HG03571 (cell line): ENCODE data around the gene TMEM190.
A peak's percentile ranks its signal among the peaks of the same experiment; 100 is the strongest.
"Not testable (repeated sequence)": the region's sequence is repeated elsewhere in the genome, so short reads cannot be mapped to it uniquely, and the experiment has no call there.

ENCODE experiments used
- ATAC-seq: cut with Tn5 transposase; IDR thresholded peaks from one replicate; pipeline ENCODE4 v1.9.1; 2021; ENCODE audit not compliant: unreplicated experiment

The TMEM190 gene

GRCh38 chr19:55376241-55376933 is at the start of gene TMEM190:
TMEM190 (plus strand) TSS chr19:55376826; CDS start chr19:55376854, 28 bp downstream.
- ATAC-seq: no peak

GRCh38 chr19:55328774-55329318 is 47.8 kb upstream of the TMEM190 start:
- not testable (repeated sequence) for ATAC-seq

GRCh38 chr19:55329791-55330190 is 46.8 kb upstream of the TMEM190 start:
- not testable (repeated sequence) for ATAC-seq

- no peak for ATAC-seq
Measured at GRCh38 chr19:55333870-55334269, 42.8 kb upstream of the TMEM190 start.

GRCh38 chr19:55336101-55336500 is 40.5 kb upstream of the TMEM190 start:
- no peak for ATAC-seq

- peak; percentile 78 for ATAC-seq
Measured at GRCh38 chr19:55339105-55339888, 37.3 kb upstream of the TMEM190 start, which contains the start of gene KMT5C. KMT5C (plus strand) TSS chr19:55339876; CDS start chr19:55341937, 2,061 bp downstream.

- ATAC-seq: no peak
Measured at GRCh38 chr19:55339889-55340783, 36.5 kb upstream of the TMEM190 start.

GRCh38 chr19:55340784-55341147 is 35.9 kb upstream of the TMEM190 start:
- no peak for ATAC-seq

GRCh38 chr19:55341171-55341588 is 35.4 kb upstream of the TMEM190 start:
- no peak for ATAC-seq

- ATAC-seq: no peak
Measured at GRCh38 chr19:55341595-55342531, 34.8 kb upstream of the TMEM190 start.

GRCh38 chr19:55344444-55344843 is 32.2 kb upstream of the TMEM190 start:
- ATAC-seq: no peak

- ATAC-seq: no peak
Measured at GRCh38 chr19:55345101-55345817, 31.4 kb upstream of the TMEM190 start.

- no peak for ATAC-seq
Measured at GRCh38 chr19:55345818-55346724, 30.6 kb upstream of the TMEM190 start.

- ATAC-seq: no peak
Measured at GRCh38 chr19:55346725-55347441, 29.7 kb upstream of the TMEM190 start.

GRCh38 chr19:55347442-55348009 is 29.1 kb upstream of the TMEM190 start:
- no peak for ATAC-seq

GRCh38 chr19:55348317-55349034 is 28.1 kb upstream of the TMEM190 start:
- no peak for ATAC-seq
